Omental fat pad (tissue), 4 donors: ENCODE measurements around the gene KRTAP10-2. TPM values are rescaled to one million over a fixed set of nuclear protein-coding genes. Genes with fewer than 3 reads are reported as not detected.
"Not testable (repeated sequence)": the region's sequence is repeated elsewhere in the genome, so short reads cannot be mapped to it uniquely, and the experiment has no call there.

Source experiments
- ATAC-seq: fragments of 150-250 bp; one replicate; pipeline ENCODE4 v1.9.1; 2016; ENCODE audit warnings: mild to moderate bottlenecking, moderate library complexity; ENCODE audit not compliant: low FRiP score
- DNase-seq: peaks from one replicate; pipeline ENCODE4 v3.0.0-alpha.2; 2019; ENCODE audit warnings: low spot score
- CTCF ChIP-seq, 3 donors: fragments of 450-650 bp; IDR thresholded peaks; one replicate each; pipeline ENCODE4 v1.5.1; 2016 to 2017; ENCODE audit warnings: antibody characterized with exemption in 3 of 3, mild to moderate bottlenecking in 3 of 3, moderate library complexity in 2 of 3
- total RNA-seq, 4 donors: library from RNA; depleted of rRNA; stranded (reverse); fragments of >200 nt; gene quantifications; one replicate each; pipeline ENCODE4 v1.1.0, GENCODE V29; 2016

The KRTAP10-2 gene
- total RNA-seq, 4 donors from 2014 or later, result not detected

- no peak for ATAC-seq
- TF ChIP-seq CTCF (IDR thresholded peaks at IDR 0.05), result no peak
Observed at GRCh38 chr21:44507673-44508425, 43.5 kb downstream of the KRTAP10-2 start.

GRCh38 chr21:44506279-44507255, 44.7 kb downstream of the KRTAP10-2 start:
- no peak for TF ChIP-seq CTCF (IDR thresholded peaks at IDR 0.05)
- DNase-seq, result no peak
- ATAC-seq, result no peak

More at GRCh38 chr21:44507673-44508425, 43.5 kb downstream of the KRTAP10-2 start:
- no peak for DNase-seq

GRCh38 chr21:44505673-44506278, 45.5 kb downstream of the KRTAP10-2 start:
- no peak for ATAC-seq
- TF ChIP-seq CTCF (IDR thresholded peaks at IDR 0.05), result no peak
- DNase-seq, result no peak

DNA sequence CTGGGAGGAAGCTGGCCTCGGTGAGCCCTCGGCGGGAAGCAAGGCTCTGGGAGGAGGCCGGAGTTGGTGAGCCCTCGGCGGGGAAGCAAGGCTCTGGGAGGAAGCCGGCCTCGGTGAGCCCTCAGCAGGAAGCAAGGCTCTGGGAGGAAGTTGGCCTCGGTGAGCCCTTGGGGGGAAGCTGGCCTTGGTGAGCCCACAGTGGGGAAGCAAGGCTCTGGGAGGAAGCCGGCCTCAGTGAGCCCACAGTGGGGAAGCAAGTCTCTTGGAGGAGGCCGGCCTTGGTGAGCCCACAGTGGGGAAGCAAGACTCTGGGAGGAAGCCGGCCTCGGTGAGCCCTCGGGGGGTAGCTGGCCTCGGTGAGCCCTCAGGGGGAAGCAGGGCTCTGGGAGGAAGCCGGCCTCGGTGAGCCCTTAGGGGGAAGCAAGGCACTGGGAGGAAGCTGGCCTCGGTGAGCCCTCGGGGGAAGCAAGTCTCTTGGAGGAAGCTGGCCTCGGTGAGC, 47.4 kb downstream of the KRTAP10-2 start:
- no peak for DNase-seq
- ATAC-seq, result no peak
- no peak for TF ChIP-seq CTCF (IDR thresholded peaks at IDR 0.05)

DNA sequence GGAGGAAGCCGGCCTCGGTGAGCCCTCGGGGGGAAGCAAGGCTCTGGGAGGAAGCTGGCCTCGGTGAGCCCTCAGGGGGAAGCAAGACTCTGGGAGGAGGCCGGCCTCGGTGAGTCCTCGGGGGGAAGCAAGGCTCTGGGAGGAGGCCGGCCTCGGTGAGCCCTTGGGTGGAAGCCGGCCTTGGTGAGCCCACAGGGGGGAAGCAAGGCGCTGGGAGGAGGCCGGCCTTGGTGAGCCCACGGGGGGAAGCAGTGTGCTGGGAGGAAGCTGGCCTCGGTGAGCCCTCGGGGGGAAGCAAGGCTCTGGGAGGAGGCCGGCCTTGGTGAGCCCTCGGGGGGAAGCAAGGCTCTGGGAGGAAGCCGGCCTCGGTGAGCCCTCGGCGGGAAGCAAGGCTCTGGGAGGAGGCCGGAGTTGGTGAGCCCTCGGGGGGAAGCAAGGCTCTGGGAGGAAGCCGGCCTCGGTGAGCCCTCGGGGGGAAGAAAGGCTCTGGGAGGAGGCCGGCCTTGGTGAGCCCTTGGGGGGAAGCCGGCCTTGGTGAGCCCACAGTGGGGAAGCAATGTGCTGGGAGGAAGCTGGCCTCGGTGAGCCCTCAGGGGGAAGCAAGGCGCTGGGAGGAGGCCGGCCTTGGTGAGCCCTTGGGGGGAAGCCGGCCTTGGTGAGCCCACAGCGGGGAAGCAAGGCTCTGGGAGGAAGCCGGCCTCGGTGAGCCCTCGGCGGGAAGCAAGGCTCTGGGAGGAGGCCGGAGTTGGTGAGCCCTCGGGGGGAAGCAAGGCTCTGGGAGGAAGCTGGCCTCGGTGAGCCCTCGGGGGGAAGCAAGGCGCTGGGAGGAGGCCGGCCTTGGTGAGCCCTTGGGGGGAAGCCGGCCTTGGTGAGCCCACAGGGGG, 48.1 kb downstream of the KRTAP10-2 start:
- ATAC-seq, DNase-seq: not testable (repeated sequence)

DNA sequence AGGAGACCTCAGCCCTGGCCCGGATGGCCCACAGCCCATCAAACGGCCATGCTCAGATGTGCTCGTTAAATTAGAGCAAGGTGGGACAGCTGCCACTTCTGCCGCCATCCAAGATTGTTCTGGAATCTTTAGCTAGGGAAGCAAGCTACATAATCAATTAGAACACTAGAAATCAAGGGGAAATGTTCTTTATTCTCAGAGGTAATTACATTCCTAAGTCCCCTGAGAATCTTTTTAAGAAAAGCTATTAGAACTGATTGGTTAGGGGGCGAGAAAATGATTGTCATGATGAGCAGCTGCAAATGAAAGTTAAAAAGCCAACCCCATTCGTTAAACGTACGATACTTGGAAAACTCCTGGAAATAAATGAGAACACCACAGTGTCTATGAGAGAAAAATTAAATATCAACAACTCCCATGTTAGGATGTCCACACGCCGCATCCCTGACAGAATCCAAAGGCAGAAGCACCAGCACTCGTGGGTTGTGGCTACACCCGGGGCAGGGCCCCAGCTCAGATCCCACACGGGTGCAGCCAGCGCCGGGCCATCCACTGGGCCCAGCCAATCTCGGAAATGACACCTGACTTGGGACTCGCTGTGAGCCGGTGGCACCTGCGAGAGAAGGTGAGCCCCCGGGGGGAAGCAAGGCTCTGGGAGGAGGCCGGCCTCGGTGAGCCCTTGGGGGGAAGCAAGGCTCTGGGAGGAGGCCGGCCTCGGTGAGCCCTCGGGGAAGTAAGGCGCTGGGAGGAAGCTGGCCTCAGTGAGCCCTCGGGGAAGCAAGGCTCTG, 48.9 kb downstream of the KRTAP10-2 start:
- DNase-seq (no peak), ATAC-seq (no peak)
- TF ChIP-seq CTCF (IDR thresholded peaks at IDR 0.05), result no peak

Other genes starting within 250 kb of the KRTAP10-2 start
- gene CFAP410, start 212.1 kb downstream of the KRTAP10-2 start, total RNA-seq, result 10 to 100 TPM; 18.5 to 35.3 (median 23.6) TPM
- 1 to 10 TPM; 3.9 to 9.3 (median 6.6) TPM for gene TRPM2, start 197.9 kb downstream of the KRTAP10-2 start, total RNA-seq
- 1 to 10 TPM; 1.4 to 4.4 (median 3.6) TPM for gene LRRC3, start 96.0 kb downstream of the KRTAP10-2 start, total RNA-seq
- not detected for gene KRTAP10-1, start 11.3 kb downstream of the KRTAP10-2 start, total RNA-seq
- not detected for gene KRTAP10-3, start 7.3 kb upstream of the KRTAP10-2 start, total RNA-seq
- gene KRTAP10-4, start 22.2 kb upstream of the KRTAP10-2 start, total RNA-seq, result not detected
- not detected for gene KRTAP10-5, start 29.1 kb upstream of the KRTAP10-2 start, total RNA-seq
- gene KRTAP10-6, start 41.0 kb upstream of the KRTAP10-2 start, total RNA-seq, result not detected
- gene KRTAP10-7, start 49.1 kb upstream of the KRTAP10-2 start, total RNA-seq, result not detected
- gene KRTAP10-8, start 60.6 kb upstream of the KRTAP10-2 start, total RNA-seq, result not detected
- gene KRTAP10-9, start 75.6 kb upstream of the KRTAP10-2 start, total RNA-seq, result not detected
- gene KRTAP10-10, start 85.9 kb upstream of the KRTAP10-2 start, total RNA-seq, result not detected
- not detected for gene KRTAP10-11, start 94.9 kb upstream of the KRTAP10-2 start, total RNA-seq
- not detected for gene KRTAP12-4, start 103.2 kb upstream of the KRTAP10-2 start, total RNA-seq
- not detected for gene KRTAP12-3, start 106.4 kb upstream of the KRTAP10-2 start, total RNA-seq
- gene KRTAP12-2, start 115.4 kb upstream of the KRTAP10-2 start, total RNA-seq, result not detected
- not detected for gene KRTAP12-1, start 130.7 kb upstream of the KRTAP10-2 start, total RNA-seq
- gene KRTAP10-12, start 145.7 kb upstream of the KRTAP10-2 start, total RNA-seq, result not detected
- gene TSPEAR, start 160.1 kb upstream of the KRTAP10-2 start, total RNA-seq, result under 1 TPM in 1 of 4 donors, not detected in 3; 0.19 TPM